GM19239 (cell line): ENCODE results near the gene GPR62.
"Not testable (repeated sequence)": the region's sequence is repeated elsewhere in the genome, so short reads cannot be mapped to it uniquely, and the experiment has no call there.

Experiments
- DNase-seq: peaks from one replicate; pipeline ENCODE4 v3.0.0; 2011; ENCODE audit warnings: low spot score; ENCODE audit not compliant: insufficient read length
- FAIRE-seq: peaks from 2 replicates; lab custom pipeline; 2011; peaks lifted over from hg19 to GRCh38; lab: Jason Lieb, UNC

GPR62 gene

GRCh38 chr3:51955175-51955892 is at the start of gene GPR62:
TSS of gene GPR62 (plus strand) at chr3:51955381. CDS start at chr3:51955653, 272 bp downstream.
- DNase-seq, result no peak
- FAIRE-seq, result no peak

- no peak for DNase-seq
- FAIRE-seq, result no peak
Measured at GRCh38 chr3:51908026-51908425, 47.2 kb upstream of the GPR62 start.

GRCh38 chr3:51916418-51916817 is 38.8 kb upstream of the GPR62 start:
- FAIRE-seq, result no peak
- DNase-seq, result no peak

GRCh38 chr3:51921081-51921578 is 34.1 kb upstream of the GPR62 start:
- FAIRE-seq (no peak), DNase-seq (no peak)

- no peak for DNase-seq
Measured at GRCh38 chr3:51927061-51927977, 27.9 kb upstream of the GPR62 start.

GRCh38 chr3:51928438-51928837 is 26.7 kb upstream of the GPR62 start:
- no peak for DNase-seq
- no peak for FAIRE-seq

More at GRCh38 chr3:51927061-51927977, 27.9 kb upstream of the GPR62 start:
- no peak for FAIRE-seq

GRCh38 chr3:51928981-51929380 is 26.2 kb upstream of the GPR62 start:
- not testable (repeated sequence) for FAIRE-seq, DNase-seq

- DNase-seq, result no peak
- no peak for FAIRE-seq
Measured at GRCh38 chr3:51929420-51930003, 25.7 kb upstream of the GPR62 start.

- FAIRE-seq, result no peak
- DNase-seq, result no peak
Measured at GRCh38 chr3:51930439-51930838, 24.7 kb upstream of the GPR62 start.

GRCh38 chr3:51931756-51932155 is 23.4 kb upstream of the GPR62 start:
- no peak for FAIRE-seq
- DNase-seq, result no peak

GRCh38 chr3:51932471-51933370 is 22.5 kb upstream of the GPR62 start:
- FAIRE-seq (no peak), DNase-seq (no peak)

GRCh38 chr3:51933471-51934138 is 21.6 kb upstream of the GPR62 start:
- FAIRE-seq (no peak), DNase-seq (no peak)

- FAIRE-seq, result no peak
Measured at GRCh38 chr3:51934139-51934850, 20.9 kb upstream of the GPR62 start.

GRCh38 chr3:51934991-51935885 is 19.9 kb upstream of the GPR62 start:
- no peak for DNase-seq
- no peak for FAIRE-seq

More at GRCh38 chr3:51934139-51934850, 20.9 kb upstream of the GPR62 start:
- no peak for DNase-seq

GRCh38 chr3:51935886-51936755 is 19.1 kb upstream of the GPR62 start:
- DNase-seq (no peak), FAIRE-seq (no peak)

GRCh38 chr3:51937014-51937413 is 18.2 kb upstream of the GPR62 start:
- FAIRE-seq (no peak), DNase-seq (no peak)
